ENCODE data around the gene ZBTB7C. TPM values are rescaled to one million over a fixed set of nuclear protein-coding genes. Genes with fewer than 3 reads are reported as not detected.

Gene ZBTB7C
- total RNA-seq, 1 donor: 0.09 TPM

- DNase-seq (ENCODE audit: low read depth): no peak
- no peak for TF ChIP-seq CTCF (IDR thresholded peaks at IDR 0.05; ENCODE audit: insufficient read depth, low read length)
- no peak overlapping the region for H3K4me3 ChIP-seq (ENCODE audit: low read depth, low read length)
Observed at GRCh38 chr18:48068916-48069445, 340.2 kb downstream of the ZBTB7C start.

- DNase-seq (ENCODE audit: low read depth): no peak
- TF ChIP-seq CTCF (IDR thresholded peaks at IDR 0.05; ENCODE audit: insufficient read depth, low read length): no peak
- no peak overlapping the region for H3K4me3 ChIP-seq (ENCODE audit: low read depth, low read length)
Observed at GRCh38 chr18:48066225-48066652, 342.9 kb downstream of the ZBTB7C start.

DNA sequence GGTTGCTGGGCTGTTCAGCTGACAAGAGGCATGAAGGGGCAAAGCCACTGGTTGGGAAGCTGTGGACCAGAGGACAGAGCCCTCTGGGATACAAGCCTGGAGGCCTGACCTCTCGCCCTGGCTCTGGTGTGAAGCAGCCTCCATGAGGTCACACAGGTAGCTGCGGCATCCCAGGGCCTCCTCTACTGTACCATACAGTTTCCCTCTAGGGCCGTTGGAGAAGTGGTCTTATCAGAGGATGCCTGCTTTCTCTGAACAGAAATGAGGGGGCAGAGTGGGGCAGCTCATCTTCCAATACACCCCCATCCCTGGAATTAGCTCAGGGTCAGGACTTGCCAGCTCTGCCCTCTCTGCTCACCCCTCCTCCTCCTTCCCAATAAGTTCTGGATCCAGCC lies 343.6 kb downstream of the ZBTB7C start:
- TF ChIP-seq CTCF (IDR thresholded peaks at IDR 0.05; ENCODE audit: insufficient read depth, low read length): no peak
- DNase-seq (ENCODE audit: low read depth): no peak
- no peak overlapping the region for H3K4me3 ChIP-seq (ENCODE audit: low read depth, low read length)

GRCh38 chr18:48064978-48065600 lies 344.1 kb downstream of the ZBTB7C start:
- TF ChIP-seq CTCF (IDR thresholded peaks at IDR 0.05; ENCODE audit: insufficient read depth, low read length): no peak
- H3K4me3 ChIP-seq (ENCODE audit: low read depth, low read length): no peak overlapping the region
- DNase-seq (ENCODE audit: low read depth): no peak

DNA sequence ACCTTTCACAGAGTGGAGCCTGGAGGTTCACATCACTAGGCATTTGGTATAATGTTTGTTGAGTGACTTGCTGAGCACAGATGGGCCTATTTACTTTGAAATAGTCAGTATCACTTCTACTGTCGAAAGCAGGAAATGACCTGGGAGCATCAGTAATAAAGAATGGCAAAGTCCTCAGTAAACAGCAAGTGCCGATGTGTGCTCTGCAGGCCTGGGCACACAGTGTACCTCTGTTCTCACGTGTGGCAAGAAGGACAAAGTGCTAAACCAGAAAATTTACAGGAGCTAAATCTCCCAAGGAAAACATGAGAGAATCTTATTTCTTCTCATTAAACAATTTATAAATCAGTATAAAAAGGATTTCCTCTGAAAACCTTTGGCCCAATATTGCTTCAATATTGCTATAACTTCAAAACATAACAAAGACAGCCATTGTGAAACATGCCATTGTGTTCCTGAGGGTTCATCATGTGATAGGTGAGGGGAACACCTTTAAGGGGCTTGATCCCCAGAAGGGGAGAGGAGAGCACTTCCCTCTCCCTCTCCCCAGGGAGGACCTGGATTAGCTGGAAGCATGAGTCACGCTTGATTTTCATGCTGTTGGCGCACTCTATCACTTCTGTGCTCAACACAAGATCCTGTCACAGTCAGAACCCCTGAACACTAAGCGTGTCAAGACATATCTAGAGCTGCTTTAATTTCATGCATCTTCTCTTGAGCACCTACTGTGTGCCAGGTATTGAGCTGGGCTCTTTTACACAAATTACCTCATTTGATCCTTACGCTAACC lies 347.2 kb downstream of the ZBTB7C start:
- no peak for TF ChIP-seq CTCF (IDR thresholded peaks at IDR 0.05; ENCODE audit: insufficient read depth, low read length)
- no peak overlapping the region for H3K4me3 ChIP-seq (ENCODE audit: low read depth, low read length)
- no peak for DNase-seq (ENCODE audit: low read depth)

- TF ChIP-seq CTCF (IDR thresholded peaks at IDR 0.05; ENCODE audit: insufficient read depth, low read length): no peak
- no peak for DNase-seq (ENCODE audit: low read depth)
- H3K4me3 ChIP-seq (ENCODE audit: low read depth, low read length): no peak overlapping the region
Observed at GRCh38 chr18:48060970-48061369, 348.2 kb downstream of the ZBTB7C start.
